ENCODE measurements around the gene LTC4S. TPM values are rescaled to one million over a fixed set of nuclear protein-coding genes. Genes with fewer than 3 reads are reported as not detected.

LTC4S gene
- total RNA-seq, 6 donors from 2014 or later, result 6.7 to 33.1 (median 21.3) TPM

DNA sequence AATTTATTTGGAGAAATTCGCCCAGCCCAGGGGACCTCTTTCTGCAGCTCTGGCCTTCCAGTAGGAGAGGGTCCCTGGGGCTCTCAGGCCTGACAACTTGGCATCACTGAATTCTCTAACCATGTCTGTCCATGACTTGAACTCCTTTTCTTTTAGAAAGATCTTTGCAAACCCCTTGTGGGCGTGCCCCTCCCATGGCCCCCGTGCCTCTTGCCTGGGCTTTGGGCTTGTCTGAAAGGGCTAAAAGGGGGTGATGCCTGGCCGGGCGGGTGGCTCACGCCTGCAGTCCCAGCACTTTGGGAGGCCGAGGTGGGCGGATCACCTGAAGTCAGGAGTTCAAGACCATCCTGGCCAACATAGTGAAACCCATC lies 23.7 kb downstream of the LTC4S start:
- peak overlapping the region in 3 of 4 donors; percentile 51 to 61 (median 54) for H3K4me3 ChIP-seq
- H3K9me3 ChIP-seq, result no peaks in the 10 kb centered on the region
- peaks cover 36 to 49% (median 46%) of the 10 kb centered on the region in 4 donors for H3K4me1 ChIP-seq
- no peak for DNase-seq
- peaks cover 0 to 22% (median 5%) of the 10 kb centered on the region in 4 donors for H3K36me3 ChIP-seq
- 85 to 87% methylated on average over 8 of the region's 8 CpGs for whole genome bisulfite sequencing, 2 donors
- H3K27ac ChIP-seq, result peak overlapping the region in 3 of 4 donors; percentile 58 to 81 (median 74)
- H3K27me3 ChIP-seq, result no peaks in the 10 kb centered on the region
- ATAC-seq (ENCODE audit: low FRiP score in 2 of 2), result no peak
- TF ChIP-seq, protein P1, sequence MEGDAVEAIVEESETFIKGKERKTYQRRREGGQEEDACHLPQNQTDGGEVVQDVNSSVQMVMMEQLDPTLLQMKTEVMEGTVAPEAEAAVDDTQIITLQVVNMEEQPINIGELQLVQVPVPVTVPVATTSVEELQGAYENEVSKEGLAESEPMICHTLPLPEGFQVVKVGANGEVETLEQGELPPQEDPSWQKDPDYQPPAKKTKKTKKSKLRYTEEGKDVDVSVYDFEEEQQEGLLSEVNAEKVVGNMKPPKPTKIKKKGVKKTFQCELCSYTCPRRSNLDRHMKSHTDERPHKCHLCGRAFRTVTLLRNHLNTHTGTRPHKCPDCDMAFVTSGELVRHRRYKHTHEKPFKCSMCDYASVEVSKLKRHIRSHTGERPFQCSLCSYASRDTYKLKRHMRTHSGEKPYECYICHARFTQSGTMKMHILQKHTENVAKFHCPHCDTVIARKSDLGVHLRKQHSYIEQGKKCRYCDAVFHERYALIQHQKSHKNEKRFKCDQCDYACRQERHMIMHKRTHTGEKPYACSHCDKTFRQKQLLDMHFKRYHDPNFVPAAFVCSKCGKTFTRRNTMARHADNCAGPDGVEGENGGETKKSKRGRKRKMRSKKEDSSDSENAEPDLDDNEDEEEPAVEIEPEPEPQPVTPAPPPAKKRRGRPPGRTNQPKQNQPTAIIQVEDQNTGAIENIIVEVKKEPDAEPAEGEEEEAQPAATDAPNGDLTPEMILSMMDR (IDR thresholded peaks at IDR 0.05), result peak in 1 of 6 experiments; percentile 1
- TF ChIP-seq POLR2AphosphoS5 (IDR thresholded peaks at IDR 0.05), result no peak

DNA sequence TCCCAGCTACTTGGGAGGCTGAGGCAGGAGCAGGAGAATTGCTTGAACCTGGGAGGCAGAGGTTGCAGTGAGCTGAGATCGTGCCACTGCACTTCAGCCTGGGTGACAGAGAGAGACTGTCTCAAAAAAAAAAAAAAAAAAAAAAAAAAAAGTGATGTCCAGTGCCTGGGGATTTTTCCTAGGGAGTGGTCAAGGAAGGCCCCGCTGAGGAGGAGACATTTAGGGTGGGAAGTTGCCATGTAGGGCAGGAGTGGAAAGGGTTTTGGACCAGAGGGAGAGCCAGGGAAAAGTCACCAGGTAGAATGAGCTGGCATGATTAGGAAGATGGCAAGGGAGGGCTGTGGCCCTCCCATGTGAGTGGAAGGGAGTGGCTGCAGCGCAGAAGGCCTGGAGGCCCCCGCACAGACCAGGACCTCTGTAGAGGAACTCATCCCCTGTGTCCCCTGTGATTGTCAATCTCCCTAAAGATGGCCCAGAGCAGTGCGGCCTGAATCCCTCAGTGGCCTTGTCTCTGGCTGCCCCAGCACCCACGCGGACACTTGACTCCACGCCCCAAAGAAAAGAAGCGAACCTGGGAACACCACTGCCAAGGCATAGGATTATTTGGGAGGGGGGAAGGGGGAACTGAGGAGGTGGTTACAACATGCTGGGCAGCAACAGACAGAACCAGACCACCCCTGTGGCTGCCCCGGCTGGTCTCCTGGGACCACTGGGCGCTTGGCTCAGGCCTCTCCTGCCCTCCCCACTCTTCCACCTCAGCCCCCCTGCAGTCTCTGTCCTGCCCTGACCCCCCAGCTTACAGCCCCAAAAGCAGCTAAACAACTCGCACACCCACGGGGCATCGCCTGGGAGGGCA lies 24.3 kb downstream of the LTC4S start:
- WGBS, 2 donors, result 59 to 64% methylated on average over 12 to 14 of the region's 14 CpGs
- ATAC-seq (ENCODE audit: low FRiP score in 2 of 2), result no peak
- Histone ChIP-seq H3K4me3 (peak overlapping the region; percentile 40 to 99 (median 78)), H3K27ac (peak overlapping the region; percentile 98 to 100 (median 99)), H3K4me1 (peaks cover 43 to 56% (median 52%) of the 10 kb centered on the region in 4 donors), H3K27me3 (no peaks in the 10 kb centered on the region), H3K9me3 (no peaks in the 10 kb centered on the region), H3K36me3 (peaks cover 0 to 22% (median 6%) of the 10 kb centered on the region in 4 donors)
- DNase-seq, result peak in 1 of 2 donors; percentile 43
- TF ChIP-seq EP300 (IDR thresholded peaks at IDR 0.05), result no peak
- TF ChIP-seq POLR2A (IDR thresholded peaks at IDR 0.05), result no peak
- TF ChIP-seq, protein P1 (IDR thresholded peaks at IDR 0.05), result no peak
- TF ChIP-seq POLR2AphosphoS5 (IDR thresholded peaks at IDR 0.05), result no peak

DNA sequence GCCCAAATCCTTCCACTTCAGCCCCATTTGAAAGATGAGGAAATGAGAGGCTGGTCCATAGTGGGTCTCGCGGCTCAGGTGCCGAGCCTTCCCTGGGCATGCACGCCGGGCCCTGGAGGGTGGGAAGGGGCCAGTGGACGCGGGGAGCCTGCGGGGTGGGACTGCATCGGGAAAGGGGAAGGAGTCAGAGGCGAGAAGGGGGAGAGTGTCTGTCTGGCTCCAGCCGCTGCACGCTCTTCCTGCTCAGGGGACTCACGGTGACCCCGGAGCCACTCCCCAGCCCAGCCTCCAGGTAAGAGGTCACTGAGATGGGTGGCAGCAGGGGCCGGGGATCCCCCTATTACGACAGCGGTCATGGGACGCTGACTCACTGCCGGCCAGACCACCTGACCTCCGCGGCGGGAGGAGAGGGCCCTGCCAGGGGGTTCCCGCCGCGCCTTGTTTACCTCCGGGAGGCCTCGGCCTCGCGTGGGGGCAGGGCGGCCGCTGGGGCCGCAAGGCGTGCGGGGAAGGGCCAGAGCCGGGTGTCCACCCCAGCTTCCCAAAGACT lies 25.0 kb downstream of the LTC4S start:
- Histone ChIP-seq H3K4me3 (peak overlapping the region; percentile 40 to 99 (median 78)), H3K4me1 (peaks cover 49 to 62% (median 58%) of the 10 kb centered on the region in 4 donors), H3K27ac (peak overlapping the region; percentile 98 to 100 (median 99)), H3K9me3 (no peaks in the 10 kb centered on the region), H3K27me3 (no peaks in the 10 kb centered on the region), H3K36me3 (peaks cover 5 to 25% (median 11%) of the 10 kb centered on the region in 4 donors)
- peak; percentile 96 to 98 for DNase-seq
- ATAC-seq (ENCODE audit: low FRiP score in 2 of 2), result peak; percentile 79 to 89
- TF ChIP-seq, protein P1 (IDR thresholded peaks at IDR 0.05), result no peak
- TF ChIP-seq POLR2A (IDR thresholded peaks at IDR 0.05) (peak in 3 of 4 donors; percentile 30 to 67 (median 58)), EP300 (IDR thresholded peaks at IDR 0.05) (peak; percentile 43 to 100 (median 91)), POLR2AphosphoS5 (IDR thresholded peaks at IDR 0.05) (peak; percentile 96 to 98)
- 0 to 2% methylated on average over 28 to 31 of the region's 35 CpGs for WGBS, 2 donors

DNA sequence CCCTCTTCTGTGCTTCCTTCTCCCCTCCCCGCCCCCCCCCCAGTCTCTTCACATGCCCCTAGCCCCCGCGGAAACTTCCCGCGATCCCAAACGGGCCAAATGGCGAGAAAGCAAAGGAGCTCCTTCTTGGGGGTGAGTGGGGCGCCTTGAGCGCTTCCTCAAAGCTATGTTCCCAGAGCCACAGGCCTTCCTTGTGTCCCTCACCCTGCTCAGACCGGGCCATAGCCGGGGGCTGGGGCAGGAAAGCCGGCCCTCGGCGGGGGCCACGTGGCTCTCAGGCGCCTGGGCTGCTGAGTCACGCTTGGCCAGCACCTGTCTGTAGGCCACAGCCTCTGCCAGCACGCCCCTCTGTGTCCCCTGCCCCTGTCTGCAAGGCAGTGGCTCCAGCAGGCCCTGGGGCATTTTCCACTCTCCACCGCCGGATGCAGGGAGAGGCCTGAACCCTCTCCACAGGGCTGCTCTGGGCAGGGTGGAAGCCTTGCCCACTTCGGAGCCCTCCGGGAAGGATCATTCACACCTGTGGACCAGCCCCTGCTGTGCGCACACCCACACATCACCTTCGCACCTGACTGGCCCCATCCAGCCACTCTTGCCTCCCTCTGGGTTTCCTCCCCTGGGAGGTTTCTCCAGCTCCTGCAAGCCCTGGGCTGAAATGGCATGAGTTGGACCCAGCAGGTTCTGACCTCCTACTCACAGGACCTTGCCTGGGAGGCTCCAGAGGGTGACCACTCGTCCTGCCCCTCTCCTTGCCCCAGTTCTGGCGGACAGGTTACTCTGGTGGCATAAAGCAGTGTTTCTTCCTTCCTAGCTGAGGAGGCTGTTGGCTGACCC lies 25.7 kb downstream of the LTC4S start:
- no peaks in the 10 kb centered on the region for H3K9me3 ChIP-seq
- peak overlapping the region; percentile 40 to 99 (median 78) for H3K4me3 ChIP-seq
- H3K4me1 ChIP-seq, result peaks cover 56 to 68% (median 65%) of the 10 kb centered on the region in 4 donors
- H3K27ac ChIP-seq, result peak overlapping the region; percentile 98 to 100 (median 99)
- peak; percentile 42 to 56 for ATAC-seq (ENCODE audit: low FRiP score in 2 of 2)
- H3K36me3 ChIP-seq, result peaks cover 12 to 28% (median 18%) of the 10 kb centered on the region in 4 donors
- peak; percentile 90 to 91 for DNase-seq
- peak in 1 of 4 donors; percentile 37 for TF ChIP-seq EP300 (IDR thresholded peaks at IDR 0.05)
- TF ChIP-seq, protein P1 (IDR thresholded peaks at IDR 0.05), result no peak
- TF ChIP-seq POLR2AphosphoS5 (IDR thresholded peaks at IDR 0.05), result peak in 1 of 2 donors; percentile 3
- no peak for TF ChIP-seq POLR2A (IDR thresholded peaks at IDR 0.05)
- H3K27me3 ChIP-seq, result no peaks in the 10 kb centered on the region
- WGBS, 2 donors, result 36 to 60% methylated on average over 2 to 13 of the region's 26 CpGs
